NAMALWA (cell line): ENCODE measurements around the gene RSPH9.
"Not testable (repeated sequence)": the region's sequence is repeated elsewhere in the genome, so short reads cannot be mapped to it uniquely, and the experiment has no call there.

Experiments
- DNase-seq: peaks from one replicate; pipeline ENCODE4 v3.0.0-alpha.2; 2015; ENCODE audit warnings: low spot score

RSPH9 gene

GRCh38 chr6:43687079-43687436 lies 42.2 kb downstream of the RSPH9 start:
- no peak for DNase-seq

- DNase-seq: peak; percentile 84
These were observed 42.9 kb downstream of the RSPH9 start, which contains the start of gene MRPS18A for GRCh38 chr6:43687437-43688347. TSS of gene MRPS18A (minus strand) at chr6:43687791. CDS start at chr6:43687779, 12 bp downstream.

- no peak for DNase-seq
These were observed 44.6 kb downstream of the RSPH9 start for GRCh38 chr6:43689421-43689820.

- no peak for DNase-seq
These were observed 50.6 kb downstream of the RSPH9 start for GRCh38 chr6:43695215-43695966.

GRCh38 chr6:43695967-43696291 lies 51.1 kb downstream of the RSPH9 start:
- DNase-seq: no peak

- no peak for DNase-seq
These were observed 52.6 kb downstream of the RSPH9 start for GRCh38 chr6:43697421-43697820.

- DNase-seq: no peak
These were observed 53.9 kb downstream of the RSPH9 start for GRCh38 chr6:43698584-43699349.

GRCh38 chr6:43699564-43700186 lies 54.8 kb downstream of the RSPH9 start:
- no peak for DNase-seq

- not testable (repeated sequence) for DNase-seq
These were observed 56.2 kb downstream of the RSPH9 start for GRCh38 chr6:43700939-43701560.

GRCh38 chr6:43702171-43702533 lies 57.3 kb downstream of the RSPH9 start:
- DNase-seq: no peak

- DNase-seq: peak; percentile 93
These were observed 58.0 kb downstream of the RSPH9 start for GRCh38 chr6:43702534-43703440.

- peak; percentile 70 for DNase-seq
These were observed 58.9 kb downstream of the RSPH9 start for GRCh38 chr6:43703512-43704429.

GRCh38 chr6:43705996-43706395 lies 61.2 kb downstream of the RSPH9 start:
- peak; percentile 92 for DNase-seq

GRCh38 chr6:43706788-43707187 lies 62.0 kb downstream of the RSPH9 start:
- no peak for DNase-seq

GRCh38 chr6:43707269-43707668 lies 62.4 kb downstream of the RSPH9 start:
- DNase-seq: no peak

GRCh38 chr6:43707767-43708166 lies 62.9 kb downstream of the RSPH9 start:
- DNase-seq: peak; percentile 37

- DNase-seq: no peak
These were observed 64.2 kb downstream of the RSPH9 start for GRCh38 chr6:43708860-43709653.

GRCh38 chr6:43709654-43710303 lies 64.9 kb downstream of the RSPH9 start:
- DNase-seq: no peak
